SU-DHL-6 (cell line): ENCODE measurements around the gene BCLAF3.

Source experiments
- CTCF ChIP-seq: fragments of 200-600 bp; sonication (generic); IDR thresholded peaks from one replicate; pipeline ENCODE4 v1.5.1; 2017; ENCODE audit warnings: antibody characterized with exemption, mild to moderate bottlenecking, low read length, moderate library complexity; ENCODE audit not compliant: insufficient read depth, poor library complexity, severe bottlenecking
- EZH2phosphoT487 ChIP-seq: fragments of 200-600 bp; sonication (generic), shearing (Covaris generic); conservative IDR thresholded peaks from 2 replicates; pipeline ENCODE4 v1.6.1; 2018; ENCODE audit warnings: mild to moderate bottlenecking, antibody characterized with exemption, low read length, moderate library complexity, mixed read lengths

- TF ChIP-seq CTCF (no peak), EZH2phosphoT487 (no peak)
These were observed 35.4 kb upstream of the BCLAF3 start for GRCh38 chrX:20026278-20026677.
